Body of pancreas (tissue), 4 donors: ENCODE measurements around the gene HIP1. TPM values are rescaled to one million over a fixed set of nuclear protein-coding genes. Genes with fewer than 3 reads are reported as not detected.
"Not testable (repeated sequence)": the region's sequence is repeated elsewhere in the genome, so short reads cannot be mapped to it uniquely, and the experiment has no call there.

ENCODE experiments used
- ATAC-seq: fragments of 150-250 bp; one replicate; pipeline ENCODE4 v1.9.1; 2016
- DNase-seq, 4 donors: peaks; one replicate each; pipeline ENCODE4 v3.0.0-alpha.2; 2019
- H3K27ac ChIP-seq, 4 donors: fragments of 200-600 bp; sonication (generic); 1 replicate in 3 of 4; 2 replicates in 1 of 4; pipeline versions ENCODE4 v1.5.1 to v1.6.1; 2016 to 2019; ENCODE audit warnings: mild to moderate bottlenecking in 1 of 4, mixed read lengths in 1 of 4, moderate library complexity in 1 of 4
- H3K27me3 ChIP-seq, 2 donors: fragments of 200-600 bp; sonication (generic); one replicate each; pipeline ENCODE4 v1.6.0; 2016; ENCODE audit warnings: mild to moderate bottlenecking in 1 of 2
- H3K36me3 ChIP-seq, 2 donors: fragments of 200-600 bp; sonication (generic); replicated peaks in 1 of 2; 2 replicates each; pipeline ENCODE4 v1.5.1; 2016; ENCODE audit warnings: low read depth in 2 of 2; ENCODE audit not compliant: insufficient read depth in 1 of 2
- H3K4me1 ChIP-seq: fragments of 200-600 bp; sonication (generic); one replicate; pipeline ENCODE4 v1.6.0; 2016
- H3K4me3 ChIP-seq, 2 donors: fragments of 200-600 bp; sonication (generic); 1 replicate in 1 of 2; 2 replicates in 1 of 2; pipeline ENCODE4 v1.5.1; 2016 to 2019
- H3K9me3 ChIP-seq, 3 donors: fragments of 200-600 bp; sonication (generic); 1 replicate in 2 of 3; 2 replicates in 1 of 3; pipeline ENCODE4 v1.5.1; 2016
- POLR2A ChIP-seq, 3 donors: fragments of 450-650 bp; IDR thresholded peaks; one replicate each; pipeline ENCODE4 v1.6.1; 2016; ENCODE audit warnings: antibody characterized with exemption in 3 of 3, mild to moderate bottlenecking in 2 of 3
- WGBS, 2 donors: methylation state at CpG; one replicate each; pipeline ENCODE4 v1.1.5; 2017; 5-methylcytosine and 5-hydroxymethylcytosine counted together
- intact Hi-C: fragments of 100-400 bp; cut with DNase I; formaldehyde crosslinking; loops from one replicate; pipeline ENCODE4 v1.15.1; 2023
- total RNA-seq, 2 donors: library from RNA; depleted of rRNA; stranded (reverse); fragments of >200 nt; gene quantifications; one replicate each; pipeline ENCODE4 v1.1.0, GENCODE V29; 2016
- TF ChIP-seq, protein P1 (sequence below), 7 experiments: fragments of 450-650 bp in 4 of 7; fragments of 200-600 bp in 3 of 7; sonication (generic) in 3 of 7; IDR thresholded peaks; one replicate each; pipeline ENCODE4 v1.5.1; 2016 to 2019; ENCODE audit warnings: antibody characterized with exemption in 7 of 7

Gene HIP1
- total RNA-seq, 2 donors from 2014 or later = 8.3 to 14.5 TPM

DNA sequence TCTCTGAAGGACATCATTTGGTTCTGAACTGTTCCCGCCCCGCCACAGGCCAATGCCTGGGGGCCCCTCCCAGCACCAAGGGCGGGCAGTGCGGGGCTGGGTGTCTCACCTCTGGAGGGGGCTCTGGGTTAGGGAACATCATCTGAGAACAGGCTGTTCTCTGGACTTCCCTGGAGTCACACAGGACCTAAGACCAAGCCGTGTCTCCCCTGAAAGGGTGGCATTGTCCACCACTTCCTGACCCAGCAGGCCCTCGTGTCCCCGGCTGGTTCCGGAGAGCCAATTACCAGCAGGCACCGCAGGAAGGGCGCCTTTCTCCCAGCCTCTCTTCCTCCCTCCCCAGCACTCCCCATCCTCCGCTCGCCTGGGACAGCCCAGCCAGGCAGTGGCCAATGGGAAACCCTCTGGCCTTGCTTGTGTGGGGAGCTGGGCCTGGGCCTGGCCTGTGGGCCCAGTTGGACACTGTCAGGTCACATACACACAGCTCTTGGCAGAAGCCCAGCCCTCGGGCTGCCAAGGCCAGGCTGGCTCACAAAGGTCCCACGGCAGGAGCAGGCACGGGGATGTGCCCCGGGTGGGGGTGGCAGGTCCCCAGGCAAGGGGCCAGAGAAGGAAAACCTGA is 127.1 kb downstream of the HIP1 start:
- H3K4me3 ChIP-seq = no peak overlapping the region
- DNase-seq = peak; percentile 73 to 87 (median 85)

DNA sequence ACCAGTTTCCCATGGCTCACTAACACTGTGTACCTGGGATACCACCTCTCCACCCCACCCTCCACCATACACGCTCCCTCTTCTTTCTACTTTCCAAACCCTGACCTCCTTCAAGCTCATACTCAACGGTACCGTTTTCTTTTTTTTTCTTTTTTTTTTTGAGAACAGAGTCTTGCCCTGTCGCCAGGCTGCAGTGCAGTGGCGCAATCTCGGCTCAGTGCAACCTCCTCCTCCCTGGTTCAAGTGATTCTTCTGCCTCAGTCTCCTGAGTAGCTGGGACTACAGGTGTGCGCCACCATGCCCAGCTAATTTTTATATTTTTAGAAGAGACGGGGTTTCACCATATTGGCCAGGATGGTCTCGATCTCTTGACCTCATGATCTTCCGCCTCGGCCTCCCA is 129.3 kb downstream of the HIP1 start:
- H3K4me3 ChIP-seq, H3K9me3 ChIP-seq, intact Hi-C loops, H3K27ac ChIP-seq, DNase-seq, H3K36me3 ChIP-seq, ATAC-seq, H3K27me3 ChIP-seq: not testable (repeated sequence)
- H3K4me1 ChIP-seq = peaks cover 13% of the 10 kb centered on the region
- WGBS, 2 donors = 83 to 86% methylated on average over 11 of the region's 11 CpGs

More for the DNA sequence above, 127.1 kb downstream of the HIP1 start:
- 33 to 38% methylated on average over 12 to 16 of the region's 16 CpGs for whole genome bisulfite sequencing, 2 donors
- H3K36me3 ChIP-seq = no peaks in the 10 kb centered on the region
- peak; percentile 8 to 52 (median 40) for TF ChIP-seq POLR2A (IDR thresholded peaks at IDR 0.05)
- TF ChIP-seq, protein P1, sequence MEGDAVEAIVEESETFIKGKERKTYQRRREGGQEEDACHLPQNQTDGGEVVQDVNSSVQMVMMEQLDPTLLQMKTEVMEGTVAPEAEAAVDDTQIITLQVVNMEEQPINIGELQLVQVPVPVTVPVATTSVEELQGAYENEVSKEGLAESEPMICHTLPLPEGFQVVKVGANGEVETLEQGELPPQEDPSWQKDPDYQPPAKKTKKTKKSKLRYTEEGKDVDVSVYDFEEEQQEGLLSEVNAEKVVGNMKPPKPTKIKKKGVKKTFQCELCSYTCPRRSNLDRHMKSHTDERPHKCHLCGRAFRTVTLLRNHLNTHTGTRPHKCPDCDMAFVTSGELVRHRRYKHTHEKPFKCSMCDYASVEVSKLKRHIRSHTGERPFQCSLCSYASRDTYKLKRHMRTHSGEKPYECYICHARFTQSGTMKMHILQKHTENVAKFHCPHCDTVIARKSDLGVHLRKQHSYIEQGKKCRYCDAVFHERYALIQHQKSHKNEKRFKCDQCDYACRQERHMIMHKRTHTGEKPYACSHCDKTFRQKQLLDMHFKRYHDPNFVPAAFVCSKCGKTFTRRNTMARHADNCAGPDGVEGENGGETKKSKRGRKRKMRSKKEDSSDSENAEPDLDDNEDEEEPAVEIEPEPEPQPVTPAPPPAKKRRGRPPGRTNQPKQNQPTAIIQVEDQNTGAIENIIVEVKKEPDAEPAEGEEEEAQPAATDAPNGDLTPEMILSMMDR (IDR thresholded peaks at IDR 0.05) = no peak
- peaks cover 13% of the 10 kb centered on the region for H3K4me1 ChIP-seq
- peak; percentile 96 for ATAC-seq
- H3K9me3 ChIP-seq = no peaks in the 10 kb centered on the region
- H3K27me3 ChIP-seq = no peaks in the 10 kb centered on the region
- intact Hi-C loops = no loop called here
- peak overlapping the region in 3 of 4 donors; percentile 65 to 75 (median 70) for H3K27ac ChIP-seq

- Histone ChIP-seq H3K4me3 (no peak overlapping the region), H3K9me3 (no peaks in the 10 kb centered on the region), H3K36me3 (no peaks in the 10 kb centered on the region), H3K27me3 (no peaks in the 10 kb centered on the region), H3K27ac (no peak overlapping the region), H3K4me1 (peaks cover 13% of the 10 kb centered on the region)
- intact Hi-C loops = no loop called here
- WGBS, 2 donors = 78 to 87% methylated on average over 7 of the region's 8 CpGs
- ATAC-seq = no peak
- no peak for DNase-seq
- TF ChIP-seq POLR2A (IDR thresholded peaks at IDR 0.05) = no peak
- TF ChIP-seq, protein P1 (IDR thresholded peaks at IDR 0.05) = no peak
Measured at GRCh38 chr7:75608451-75609122, 130.2 kb downstream of the HIP1 start.

DNA sequence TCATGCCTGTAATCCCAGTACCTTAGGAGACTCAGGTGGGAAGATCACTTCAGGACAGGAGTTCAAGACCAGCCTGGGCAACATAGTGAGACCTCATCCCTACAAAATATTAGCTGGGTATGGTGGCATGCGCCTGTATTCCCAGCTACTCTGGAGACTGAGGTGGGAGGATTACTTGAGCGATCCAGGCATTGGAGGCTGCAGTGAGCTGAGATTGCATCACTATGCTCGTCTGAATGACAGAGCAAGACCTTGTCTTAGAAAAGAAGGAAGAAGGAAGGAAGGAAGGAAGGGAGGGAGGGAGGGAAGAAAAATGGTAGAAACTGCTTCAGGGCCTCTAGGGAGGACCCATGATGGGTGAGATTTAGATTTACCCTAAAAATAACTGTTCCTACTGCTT is 134.3 kb downstream of the HIP1 start:
- Histone ChIP-seq H3K4me3 (no peak overlapping the region), H3K27me3 (no peaks in the 10 kb centered on the region), H3K27ac (no peak overlapping the region), H3K4me1 (peaks cover 1% of the 10 kb centered on the region), H3K36me3 (no peaks in the 10 kb centered on the region), H3K9me3 (no peaks in the 10 kb centered on the region)
- 76 to 85% methylated on average over 3 of the region's 3 CpGs for WGBS, 2 donors
- intact Hi-C loops = no loop called here
- ATAC-seq (no peak), DNase-seq (no peak)
- TF ChIP-seq, protein P1 (IDR thresholded peaks at IDR 0.05) = no peak
- TF ChIP-seq POLR2A (IDR thresholded peaks at IDR 0.05) = no peak

GRCh38 chr7:75602831-75603230 is 135.9 kb downstream of the HIP1 start:
- H3K27me3 ChIP-seq, H3K9me3 ChIP-seq, H3K36me3 ChIP-seq, ATAC-seq, H3K27ac ChIP-seq, H3K4me1 ChIP-seq, H3K4me3 ChIP-seq, intact Hi-C loops, DNase-seq: not testable (repeated sequence)
- WGBS, 2 donors = 82 to 94% methylated on average over 9 of the region's 9 CpGs
